Measurements from ENCODE around the gene POMT1.

Gene POMT1

GRCh38 chr9:131555841-131556673 lies 53.3 kb downstream of the POMT1 start:
- no peak for DNase-seq

GRCh38 chr9:131557855-131558548 lies 55.3 kb downstream of the POMT1 start:
- no peak for DNase-seq

- no peak for DNase-seq
Observed at GRCh38 chr9:131559421-131560000, 56.8 kb downstream of the POMT1 start.

GRCh38 chr9:131562032-131562959 lies 59.6 kb downstream of the POMT1 start:
- DNase-seq: no peak

GRCh38 chr9:131565369-131565768 lies 62.7 kb downstream of the POMT1 start:
- no peak for DNase-seq

- no peak for DNase-seq
Observed at GRCh38 chr9:131566158-131566557, 63.4 kb downstream of the POMT1 start.

- DNase-seq: no peak
Observed at GRCh38 chr9:131567910-131568309, 65.2 kb downstream of the POMT1 start.
